ENCODE measurements around the gene ARMC8. TPM values are rescaled to one million over a fixed set of nuclear protein-coding genes. Genes with fewer than 3 reads are reported as not detected.

Gene ARMC8
- total and polyA plus RNA-seq, 2 donors (not counting 1 experiment from before 2014, with no cell fraction given): 35.3 to 81.1 TPM

- H3K79me2 ChIP-seq (ENCODE audit: control insufficient read depth, insufficient read depth, low read length): no peaks in the 10 kb centered on the region
- no peak for ATAC-seq (ENCODE audit: low read depth)
- peaks cover 0 to 18% (median 0%) of the 10 kb centered on the region in 4 experiments for H3K27me3 ChIP-seq (replicated peaks in 1 of 4; ENCODE audit: control extremely low read depth in 1 of 4, control insufficient read depth in 3 of 4, insufficient read depth in 4 of 4, low read length in 3 of 4)
- H4K20me1 ChIP-seq (ENCODE audit: control insufficient read depth, insufficient read depth, low read length, poor library complexity, severe bottlenecking): no peaks in the 10 kb centered on the region
- no peaks in the 10 kb centered on the region for H3K36me3 ChIP-seq (replicated peaks in 1 of 2; ENCODE audit: control extremely low read depth in 1 of 2, control insufficient read depth in 1 of 2, extremely low read depth in 1 of 2, insufficient read depth in 2 of 2, low read length in 1 of 2)
- no peak overlapping the region for H2AFZ ChIP-seq (ENCODE audit: insufficient read depth, low read depth, low read length, poor library complexity, severe bottlenecking)
- H3K4me1 ChIP-seq (ENCODE audit: control insufficient read depth in 2 of 2, insufficient read depth in 2 of 2, low read length in 2 of 2): no peaks in the 10 kb centered on the region
- DNase-seq: no peak
- WGBS (ENCODE audit: insufficient coverage): 93% methylated on average over 3 of the region's 5 CpGs
- no peak overlapping the region for H3K4me3 ChIP-seq (ENCODE audit: control extremely low read depth in 1 of 5, extremely low read depth in 1 of 5, insufficient read depth in 1 of 5, low read depth in 2 of 5, low read length in 4 of 5)
- no peak overlapping the region for H3K27ac ChIP-seq (ENCODE audit: low read length in 2 of 2)
- ChIA-PET CTCF (no interaction called here), POLR2A (no interaction called here)
- no peak overlapping the region for H3K27ac Mint-ChIP-seq
- peaks cover 2 to 33% (median 29%) of the 10 kb centered on the region in 3 donors for H3K9me3 ChIP-seq (ENCODE audit: control extremely low read depth in 1 of 3, control insufficient read depth in 2 of 3, insufficient read depth in 1 of 3, low read length in 2 of 3)
- no peak for TF ChIP-seq CTCF (IDR thresholded peaks at IDR 0.05)
- no peak for TF ChIP-seq EZH2 (IDR thresholded peaks at IDR 0.05; ENCODE audit: borderline replicate concordance, insufficient read depth, low read depth, low read length, poor library complexity, severe bottlenecking)
- H3K4me1 Mint-ChIP-seq: no peaks in the 10 kb centered on the region
- intact Hi-C loops (cut with micrococcal nuclease): no loop called here
- H3K4me3 Mint-ChIP-seq: no peak overlapping the region
- peaks cover 16% of the 10 kb centered on the region for H3K9me3 Mint-ChIP-seq (ENCODE audit: insufficient read depth)
- H3K27me3 Mint-ChIP-seq: peaks cover 35% of the 10 kb centered on the region
- no peak overlapping the region for H3K4me2 ChIP-seq (replicated peaks; ENCODE audit: low read depth, low read length, poor library complexity, severe bottlenecking)
- H3K9ac ChIP-seq (ENCODE audit: low read length): no peak overlapping the region
Measured at GRCh38 chr3:138307899-138308298, 120.8 kb downstream of the ARMC8 start.

- Histone ChIP-seq H2AFZ (ENCODE audit: insufficient read depth, low read depth, low read length, poor library complexity, severe bottlenecking) (no peak overlapping the region), H3K4me3 (ENCODE audit: control extremely low read depth in 1 of 5, extremely low read depth in 1 of 5, insufficient read depth in 1 of 5, low read depth in 2 of 5, low read length in 4 of 5) (no peak overlapping the region), H3K9me3 (ENCODE audit: control extremely low read depth in 1 of 3, control insufficient read depth in 2 of 3, insufficient read depth in 1 of 3, low read length in 2 of 3) (peaks cover 2 to 33% (median 29%) of the 10 kb centered on the region in 3 donors), H3K4me2 (replicated peaks; ENCODE audit: low read depth, low read length, poor library complexity, severe bottlenecking) (no peak overlapping the region), H3K79me2 (ENCODE audit: control insufficient read depth, insufficient read depth, low read length) (no peaks in the 10 kb centered on the region), H3K27me3 (replicated peaks in 1 of 4; ENCODE audit: control extremely low read depth in 1 of 4, control insufficient read depth in 3 of 4, insufficient read depth in 4 of 4, low read length in 3 of 4) (peaks cover 0 to 18% (median 0%) of the 10 kb centered on the region in 4 experiments), H4K20me1 (ENCODE audit: control insufficient read depth, insufficient read depth, low read length, poor library complexity, severe bottlenecking) (no peaks in the 10 kb centered on the region), H3K4me1 (ENCODE audit: control insufficient read depth in 2 of 2, insufficient read depth in 2 of 2, low read length in 2 of 2) (no peaks in the 10 kb centered on the region), H3K36me3 (replicated peaks in 1 of 2; ENCODE audit: control extremely low read depth in 1 of 2, control insufficient read depth in 1 of 2, extremely low read depth in 1 of 2, insufficient read depth in 2 of 2, low read length in 1 of 2) (no peaks in the 10 kb centered on the region), H3K27ac (ENCODE audit: low read length in 2 of 2) (no peak overlapping the region), H3K9ac (ENCODE audit: low read length) (no peak overlapping the region)
- intact Hi-C loops (cut with micrococcal nuclease): no loop called here
- Mint-ChIP-seq H3K4me1 (no peaks in the 10 kb centered on the region), H3K27ac (no peak overlapping the region), H3K9me3 (ENCODE audit: insufficient read depth) (peaks cover 16% of the 10 kb centered on the region), H3K27me3 (peaks cover 36% of the 10 kb centered on the region), H3K4me3 (no peak overlapping the region)
- DNase-seq (no peak), ATAC-seq (ENCODE audit: low read depth) (no peak)
- no peak for TF ChIP-seq CTCF (IDR thresholded peaks at IDR 0.05)
- no peak for TF ChIP-seq EZH2 (IDR thresholded peaks at IDR 0.05; ENCODE audit: borderline replicate concordance, insufficient read depth, low read depth, low read length, poor library complexity, severe bottlenecking)
- POLR2A ChIA-PET: interaction anchor here (0.7 kb wide), 1 partner anchor 41 kb away, joined by 8 read pairs; no protein-coding TSS in a partner anchor
- CTCF ChIA-PET: no interaction called here
Measured at GRCh38 chr3:138308783-138309182, 121.7 kb downstream of the ARMC8 start.

All from B cell (primary cell).